H1 (cell line): ENCODE measurements around the gene CHST12. TPM values are rescaled to one million over a fixed set of nuclear protein-coding genes. Genes with fewer than 3 reads are reported as not detected.

Experiments used
- CTCF ChIA-PET: fragments of 300-600 bp; sonication (Branson Sonifier 250); formaldehyde crosslinking; loops from one replicate; lab custom pipeline; 2021; ENCODE audit not compliant: partially characterized antibody; lab: Charles Lee
- POLR2A ChIA-PET: fragments of 300-600 bp; sonication (Branson Sonifier 250); formaldehyde crosslinking; loops from one replicate; lab custom pipeline; 2021; ENCODE audit warnings: inconsistent platforms; ENCODE audit not compliant: partially characterized antibody; lab: Charles Lee
- DNase-seq, 2 experiments: peaks; one replicate each; pipeline versions ENCODE4 v3.0.0 to v3.0.0-alpha.2; 2010 to 2022; ENCODE audit warnings: low spot score in 2 of 2, low read depth in 1 of 2, mixed read lengths in 1 of 2
- FAIRE-seq: peaks from 2 replicates; lab custom pipeline; 2011; peaks lifted over from hg19 to GRCh38; lab: Jason Lieb, UNC
- H2AFZ ChIP-seq: 2 replicates; pipeline ENCODE4 v1.8.1; 2012; ENCODE audit warnings: low read length, inconsistent platforms
- H2AK5ac ChIP-seq: 2 replicates; pipeline ENCODE4 v1.6.1; 2013; ENCODE audit warnings: low read depth, low read length
- H2BK120ac ChIP-seq: replicated peaks from 2 replicates; pipeline ENCODE3; 2013; ENCODE audit warnings: low read depth, low read length, inconsistent platforms
- H2BK12ac ChIP-seq: 2 replicates; pipeline ENCODE4 v1.6.1; 2013; ENCODE audit warnings: low read depth, low read length
- H2BK15ac ChIP-seq: 2 replicates; pipeline ENCODE4 v1.6.1; 2013; ENCODE audit warnings: low read length
- H2BK20ac ChIP-seq: 2 replicates; pipeline ENCODE4 v1.6.1; 2013; ENCODE audit warnings: low read length
- H2BK5ac ChIP-seq: 2 replicates; pipeline ENCODE4 v1.6.1; 2013; ENCODE audit warnings: low read depth, low read length
- H3K14ac ChIP-seq: 2 replicates; pipeline ENCODE4 v1.6.1; 2013; ENCODE audit warnings: inconsistent platforms; ENCODE audit not compliant: insufficient read length
- H3K18ac ChIP-seq: 2 replicates; pipeline ENCODE4 v1.6.1; 2013; ENCODE audit warnings: low read length; ENCODE audit errors: extremely low read depth
- H3K23ac ChIP-seq: 2 replicates; pipeline ENCODE4 v1.6.1; 2013; ENCODE audit warnings: inconsistent platforms; ENCODE audit not compliant: insufficient read length
- H3K23me2 ChIP-seq: 2 replicates; pipeline ENCODE4 v1.6.1; 2013; ENCODE audit warnings: low read depth, low read length
- H3K27ac ChIP-seq: 2 replicates; pipeline ENCODE4 v1.6.1; 2011; ENCODE audit warnings: low read depth, low read length, inconsistent platforms
- H3K27me3 ChIP-seq, 4 experiments: replicated peaks in 1 of 4; 1 replicate in 1 of 4; 2 replicates in 3 of 4; pipeline versions ENCODE4 v1.6.1 to v1.8.1; 2011 to 2013; ENCODE audit warnings: low read length in 3 of 4, mild to moderate bottlenecking in 3 of 4, inconsistent platforms in 2 of 4, mixed read lengths in 2 of 4, moderate library complexity in 1 of 4; ENCODE audit not compliant: control insufficient read depth in 3 of 4, insufficient read depth in 3 of 4; ENCODE audit errors: extremely low read depth in 1 of 4
- H3K36me3 ChIP-seq, 4 experiments: 2 replicates each; pipeline versions ENCODE4 v1.6.1 to v1.8.1; 2011 to 2013; ENCODE audit warnings: mild to moderate bottlenecking in 4 of 4, low read length in 3 of 4, moderate library complexity in 2 of 4, control low read depth in 1 of 4, inconsistent platforms in 1 of 4; ENCODE audit not compliant: insufficient read depth in 4 of 4, control insufficient read depth in 2 of 4
- H3K4ac ChIP-seq: replicated peaks from 2 replicates; pipeline ENCODE3; 2013; ENCODE audit warnings: low read length, low read depth, mixed read lengths, inconsistent platforms; ENCODE audit not compliant: insufficient read length
- H3K4me1 ChIP-seq, 4 experiments: replicated peaks in 1 of 4; 1 replicate in 1 of 4; 2 replicates in 3 of 4; pipeline versions ENCODE4 v1.6.1 to v1.8.1; 2011 to 2013; ENCODE audit warnings: low read length in 3 of 4, inconsistent platforms in 2 of 4, mixed read lengths in 1 of 4; ENCODE audit not compliant: insufficient read depth in 4 of 4, control insufficient read depth in 3 of 4
- H3K4me2 ChIP-seq, 2 experiments: 2 replicates each; pipeline versions ENCODE4 v1.6.1 to v1.8.1; 2011 to 2013; ENCODE audit warnings: low read depth in 2 of 2, low read length in 2 of 2, control low read depth in 1 of 2, inconsistent platforms in 1 of 2, mild to moderate bottlenecking in 1 of 2; ENCODE audit not compliant: insufficient read depth in 1 of 2
- H3K4me3 ChIP-seq, 4 experiments: fragments of 200-600, 300-600 bp in 1 of 4; sonication (generic), shearing (Covaris generic), sonication (Bioruptor Twin) in 1 of 4; 2 replicates each; pipeline versions ENCODE4 v1.5.1 to v1.8.1; 2011 to 2016; ENCODE audit warnings: low read length in 4 of 4, low read depth in 3 of 4, control low read depth in 2 of 4, inconsistent platforms in 2 of 4, mild to moderate bottlenecking in 2 of 4, mixed read lengths in 1 of 4, moderate library complexity in 1 of 4; ENCODE audit not compliant: insufficient read depth in 2 of 4; ENCODE audit errors: extremely low read depth in 1 of 4
- H3K56ac ChIP-seq: replicated peaks from 2 replicates; pipeline ENCODE3; 2013; ENCODE audit warnings: low read depth, mild to moderate bottlenecking, mixed read lengths, low read length, inconsistent platforms; ENCODE audit not compliant: insufficient read length
- H3K79me1 ChIP-seq: 2 replicates; pipeline ENCODE4 v1.6.1; 2013; ENCODE audit warnings: low read depth, low read length, control low read depth
- H3K79me2 ChIP-seq, 2 experiments: 2 replicates each; pipeline versions ENCODE4 v1.6.1 to v1.8.1; 2012 to 2013; ENCODE audit warnings: low read length in 2 of 2, mild to moderate bottlenecking in 2 of 2, inconsistent platforms in 1 of 2; ENCODE audit not compliant: insufficient read depth in 2 of 2, control insufficient read depth in 1 of 2
- H3K9ac ChIP-seq, 4 experiments: replicated peaks in 1 of 4; 1 replicate in 1 of 4; 2 replicates in 3 of 4; pipeline versions ENCODE4 v1.6.1 to v1.8.1; 2011 to 2013; ENCODE audit warnings: low read depth in 3 of 4, low read length in 3 of 4, control low read depth in 2 of 4, mild to moderate bottlenecking in 2 of 4, moderate library complexity in 2 of 4, inconsistent platforms in 1 of 4; ENCODE audit errors: extremely low read depth in 1 of 4
- H3K9me3 ChIP-seq, 2 experiments: 2 replicates each; pipeline versions ENCODE4 v1.6.1 to v1.8.1; 2012 to 2013; ENCODE audit warnings: mild to moderate bottlenecking in 2 of 2, moderate library complexity in 2 of 2, control low read depth in 1 of 2, inconsistent platforms in 1 of 2, low read depth in 1 of 2, low read length in 1 of 2, mixed read lengths in 1 of 2; ENCODE audit not compliant: insufficient read depth in 2 of 2
- H4K20me1 ChIP-seq, 2 experiments: replicated peaks in 1 of 2; 2 replicates each; pipeline versions ENCODE3 to v1.8.1; 2011 to 2013; ENCODE audit warnings: inconsistent platforms in 2 of 2, low read length in 2 of 2, mild to moderate bottlenecking in 1 of 2; ENCODE audit not compliant: insufficient read depth in 2 of 2, control insufficient read depth in 1 of 2
- H4K5ac ChIP-seq: 2 replicates; pipeline ENCODE4 v1.6.1; 2013; ENCODE audit warnings: low read length, low read depth, mixed read lengths, inconsistent platforms; ENCODE audit not compliant: insufficient read length
- H4K8ac ChIP-seq: 2 replicates; pipeline ENCODE4 v1.8.0; 2013; ENCODE audit warnings: mild to moderate bottlenecking, moderate library complexity, low read length, inconsistent platforms; ENCODE audit not compliant: insufficient read depth; ENCODE audit errors: extremely low read depth
- H4K91ac ChIP-seq: replicated peaks from 2 replicates; pipeline ENCODE3; 2013; ENCODE audit warnings: low read length, mixed read lengths, inconsistent platforms; ENCODE audit not compliant: insufficient read length
- JUND ChIP-seq: IDR thresholded peaks from 2 replicates; pipeline ENCODE4 v1.6.1; 2011; ENCODE audit warnings: mild to moderate bottlenecking, improper control_type of control experiment, low read length
- MAFK ChIP-seq: IDR thresholded peaks from 2 replicates; pipeline ENCODE4 v1.6.1; 2012; ENCODE audit warnings: low read depth, mild to moderate bottlenecking, improper control_type of control experiment, low read length
- WGBS, 2 experiments: shearing (Covaris generic) in 1 of 2; methylation state at CpG; one replicate each; pipeline versions ENCODE4 v1.1.6 to v1.1.7; 2013 to 2015; ENCODE audit warnings: low lambda C conversion rate in 2 of 2, mixed read lengths in 2 of 2, inconsistent platforms in 1 of 2, low coverage in 1 of 2, missing lambda C conversion rate in 1 of 2; ENCODE audit not compliant: insufficient replicate concordance in 2 of 2, insufficient coverage in 1 of 2, insufficient read length in 1 of 2; ENCODE audit errors: extremely low coverage in 1 of 2, missing lambda C conversion rate in 1 of 2; 5-methylcytosine and 5-hydroxymethylcytosine counted together
- polyA plus RNA-seq, 7 experiments: library from polyadenylated mRNA; depleted of rRNA in 3 of 7; stranded (reverse) in 5 of 7; unstranded in 2 of 7; fragments of >200 nt in 5 of 7; fragments of 200-250 nt in 2 of 7; gene quantifications; 1 replicate in 5 of 7; 2 replicates in 1 of 7; 4 replicates in 1 of 7; pipeline versions ENCODE4 v1.2.1 to v1.2.3, GENCODE V29; 2011 to 2013; ENCODE audit warnings: missing spikeins in 2 of 7, mixed read lengths in 2 of 7
- total RNA-seq: library from RNA; stranded (reverse); fragmentation: NEBNext Ultra II Directional; extraction: Animal tissue kit (Norgen Biotek cat#: 25700); gene quantifications from 2 replicates; pipeline ENCODE4 v1.2.1, GENCODE V29; 2021

Gene CHST12
- total and polyA plus RNA-seq, 2 of the 8 experiments (the other 6 are each of a cell fraction or from before 2014, with no cell fraction given) = 13.4 to 24.1 TPM

GRCh38 chr7:2374401-2374800, 29.0 kb upstream of the CHST12 start:
- no peak overlapping the region for H2BK120ac ChIP-seq
- DNase-seq = no peak
- POLR2A ChIA-PET = interaction anchor here (1.1 to 12.3 kb wide), 3 partner anchors 8 to 20 kb away, joined by 3 to 69 read pairs (median 38); partner anchors contain the start of gene EIF3B
- 94% methylated on average over 18 of the region's 18 CpGs; no CpG with 5 or more reads in 1 of the 2 experiments for WGBS, 2 experiments
- H4K91ac ChIP-seq = no peak overlapping the region
- peaks cover 13% of the 10 kb centered on the region for H3K79me1 ChIP-seq
- no peak overlapping the region for H3K27ac ChIP-seq
- H3K4me3 ChIP-seq = no peak overlapping the region
- H3K36me3 ChIP-seq = peaks cover 69 to 88% (median 82%) of the 10 kb centered on the region in 4 experiments
- no peak overlapping the region for H3K14ac ChIP-seq
- H3K23ac ChIP-seq = no peak overlapping the region
- no peak overlapping the region for H3K9ac ChIP-seq
- H2BK20ac ChIP-seq = no peak overlapping the region
- H3K79me2 ChIP-seq = peaks cover 0 to 53% of the 10 kb centered on the region in 2 experiments; a peak in 2 of 4 replicates
- no peak for FAIRE-seq
- H2BK12ac ChIP-seq = no peak overlapping the region
- peaks cover 25 to 42% of the 10 kb centered on the region in 2 experiments for H4K20me1 ChIP-seq
- no peak overlapping the region for H2AK5ac ChIP-seq
- no peak overlapping the region for H2BK15ac ChIP-seq
- no peaks in the 10 kb centered on the region for H3K23me2 ChIP-seq
- H4K5ac ChIP-seq = no peak overlapping the region
- no peak for TF ChIP-seq JUND
- TF ChIP-seq MAFK = no peak
- H3K27me3 ChIP-seq = no peaks in the 10 kb centered on the region; a peak in 1 of 7 replicates
- H3K56ac ChIP-seq = no peak overlapping the region
- H4K8ac ChIP-seq = no peak overlapping the region
- H3K4me1 ChIP-seq = no peaks in the 10 kb centered on the region
- H3K4me2 ChIP-seq = no peak overlapping the region
- H3K9me3 ChIP-seq = no peaks in the 10 kb centered on the region
- CTCF ChIA-PET = interaction anchor here (0.9 to 4.9 kb wide), 3 partner anchors 10 to 76 kb away, joined by 3 to 34 read pairs (median 3); no protein-coding TSS in a partner anchor
- no peak overlapping the region for H3K4ac ChIP-seq
- no peak overlapping the region for H3K18ac ChIP-seq
- H2AFZ ChIP-seq = no peak overlapping the region
- no peak overlapping the region for H2BK5ac ChIP-seq
